ENCODE data around the gene MCRS1.

Gene MCRS1

GRCh38 chr12:49560695-49561094 lies 7.2 kb downstream of the MCRS1 start:
- DNase-seq (ENCODE audit: low spot score) = no peak
- in situ Hi-C loops (cut with MboI; ENCODE audit: low sequenced_read_pairs, unreplicated experiment) = no loop called here
- TF ChIP-seq CTCF (IDR thresholded peaks at IDR 0.05; ENCODE audit: borderline replicate concordance, control extremely low read depth, extremely low read depth, insufficient read depth, missing control alignments) = no peak

GRCh38 chr12:49559011-49559675 lies 8.8 kb downstream of the MCRS1 start:
- in situ Hi-C loops (cut with MboI; ENCODE audit: low sequenced_read_pairs, unreplicated experiment) = no loop called here
- DNase-seq (ENCODE audit: low spot score) = no peak
- TF ChIP-seq CTCF (IDR thresholded peaks at IDR 0.05; ENCODE audit: borderline replicate concordance, control extremely low read depth, extremely low read depth, insufficient read depth, missing control alignments) = no peak

GRCh38 chr12:49558526-49558925 lies 9.4 kb downstream of the MCRS1 start:
- DNase-seq (ENCODE audit: low spot score) = no peak
- TF ChIP-seq CTCF (IDR thresholded peaks at IDR 0.05; ENCODE audit: borderline replicate concordance, control extremely low read depth, extremely low read depth, insufficient read depth, missing control alignments) = no peak
- in situ Hi-C loops (cut with MboI; ENCODE audit: low sequenced_read_pairs, unreplicated experiment) = no loop called here

GRCh38 chr12:49557917-49558215 lies 10.1 kb downstream of the MCRS1 start:
- DNase-seq (ENCODE audit: low spot score) = no peak
- no peak for TF ChIP-seq CTCF (IDR thresholded peaks at IDR 0.05; ENCODE audit: borderline replicate concordance, control extremely low read depth, extremely low read depth, insufficient read depth, missing control alignments)
- in situ Hi-C loops (cut with MboI; ENCODE audit: low sequenced_read_pairs, unreplicated experiment) = no loop called here

- DNase-seq (ENCODE audit: low spot score) = no peak
- in situ Hi-C loops (cut with MboI; ENCODE audit: low sequenced_read_pairs, unreplicated experiment) = no loop called here
- no peak for TF ChIP-seq CTCF (IDR thresholded peaks at IDR 0.05; ENCODE audit: borderline replicate concordance, control extremely low read depth, extremely low read depth, insufficient read depth, missing control alignments)
These were observed 10.6 kb downstream of the MCRS1 start for GRCh38 chr12:49557187-49557916.

- no peak for DNase-seq (ENCODE audit: low spot score)
- in situ Hi-C loops (cut with MboI; ENCODE audit: low sequenced_read_pairs, unreplicated experiment) = no loop called here
- TF ChIP-seq CTCF (IDR thresholded peaks at IDR 0.05; ENCODE audit: borderline replicate concordance, control extremely low read depth, extremely low read depth, insufficient read depth, missing control alignments) = no peak
These were observed 11.4 kb downstream of the MCRS1 start for GRCh38 chr12:49556391-49557186.

All from GM13976 (cell line).